Measurements from ENCODE around the gene SLC16A11.

Gene SLC16A11

DNA sequence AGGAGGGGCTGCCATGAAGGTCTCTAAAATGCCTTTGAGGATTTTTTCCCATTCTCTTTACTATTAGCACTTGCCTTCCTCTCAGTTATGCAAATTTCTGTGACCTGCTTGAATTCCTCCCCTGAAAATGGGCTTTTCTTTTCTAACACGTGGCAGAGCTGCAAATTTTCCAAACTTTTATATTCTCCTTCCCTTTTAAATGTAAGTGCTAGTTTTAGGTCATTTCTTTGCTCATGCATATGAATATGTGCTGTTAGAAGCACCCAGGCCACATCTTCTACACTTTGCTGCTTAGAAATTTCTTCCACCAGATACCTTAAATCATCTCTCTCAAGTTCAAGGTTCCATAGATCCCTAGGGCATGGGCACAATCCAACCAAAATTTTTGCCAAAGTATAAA is 24.4 kb upstream of the SLC16A11 start:
- H3K9me3 ChIP-seq (ENCODE audit: low read length), result no peaks in the 10 kb centered on the region
- no peak overlapping the region for H2AFZ ChIP-seq (ENCODE audit: low read length)
- no peak overlapping the region for H3K9ac ChIP-seq (ENCODE audit: low read length)
- H3K36me3 ChIP-seq (ENCODE audit: insufficient read depth, low read length), result no peaks in the 10 kb centered on the region; the same call in 1 of the 2 replicates
- H4K20me1 ChIP-seq (ENCODE audit: insufficient read depth, low read length), result no peaks in the 10 kb centered on the region
- no peaks in the 10 kb centered on the region for H3K4me1 ChIP-seq (ENCODE audit: insufficient read depth, low read length, severe bottlenecking)
- H3F3A ChIP-seq (ENCODE audit: insufficient read depth, low read length), result no peaks in the 10 kb centered on the region
- no peaks in the 10 kb centered on the region for H3K9me2 ChIP-seq (ENCODE audit: low read depth, low read length)
- no peak overlapping the region for H3K27ac ChIP-seq (ENCODE audit: low read depth, low read length, poor library complexity, severe bottlenecking)
- H3K27me3 ChIP-seq (ENCODE audit: insufficient read depth, low read length), result peaks cover 6% of the 10 kb centered on the region; the same call in 1 of the 2 replicates
- no peak overlapping the region for H3K4me2 ChIP-seq (ENCODE audit: low read length)
- no peaks in the 10 kb centered on the region for H3K79me2 ChIP-seq (ENCODE audit: insufficient read depth, low read length)
- TF ChIP-seq EZH2 (IDR thresholded peaks at IDR 0.05; ENCODE audit: borderline replicate concordance, low read length), result no peak
- TF ChIP-seq, protein P1, sequence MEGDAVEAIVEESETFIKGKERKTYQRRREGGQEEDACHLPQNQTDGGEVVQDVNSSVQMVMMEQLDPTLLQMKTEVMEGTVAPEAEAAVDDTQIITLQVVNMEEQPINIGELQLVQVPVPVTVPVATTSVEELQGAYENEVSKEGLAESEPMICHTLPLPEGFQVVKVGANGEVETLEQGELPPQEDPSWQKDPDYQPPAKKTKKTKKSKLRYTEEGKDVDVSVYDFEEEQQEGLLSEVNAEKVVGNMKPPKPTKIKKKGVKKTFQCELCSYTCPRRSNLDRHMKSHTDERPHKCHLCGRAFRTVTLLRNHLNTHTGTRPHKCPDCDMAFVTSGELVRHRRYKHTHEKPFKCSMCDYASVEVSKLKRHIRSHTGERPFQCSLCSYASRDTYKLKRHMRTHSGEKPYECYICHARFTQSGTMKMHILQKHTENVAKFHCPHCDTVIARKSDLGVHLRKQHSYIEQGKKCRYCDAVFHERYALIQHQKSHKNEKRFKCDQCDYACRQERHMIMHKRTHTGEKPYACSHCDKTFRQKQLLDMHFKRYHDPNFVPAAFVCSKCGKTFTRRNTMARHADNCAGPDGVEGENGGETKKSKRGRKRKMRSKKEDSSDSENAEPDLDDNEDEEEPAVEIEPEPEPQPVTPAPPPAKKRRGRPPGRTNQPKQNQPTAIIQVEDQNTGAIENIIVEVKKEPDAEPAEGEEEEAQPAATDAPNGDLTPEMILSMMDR (IDR thresholded peaks at IDR 0.05; ENCODE audit: low read length), result no peak
- H3K4me3 ChIP-seq (ENCODE audit: low read depth, low read length, poor library complexity, severe bottlenecking), result no peak overlapping the region

GRCh38 chr17:7067198-7067597 is 23.3 kb upstream of the SLC16A11 start:
- H4K20me1 ChIP-seq (ENCODE audit: insufficient read depth, low read length), result no peaks in the 10 kb centered on the region

GRCh38 chr17:7064261-7064660 is 20.4 kb upstream of the SLC16A11 start:
- Histone ChIP-seq H3K9me3 (ENCODE audit: low read length) (no peaks in the 10 kb centered on the region), H3K4me3 (ENCODE audit: low read depth, low read length, poor library complexity, severe bottlenecking) (no peak overlapping the region), H3K27ac (ENCODE audit: low read depth, low read length, poor library complexity, severe bottlenecking) (no peak overlapping the region), H3K79me2 (ENCODE audit: insufficient read depth, low read length) (no peaks in the 10 kb centered on the region), H3K36me3 (ENCODE audit: insufficient read depth, low read length) (no peaks in the 10 kb centered on the region; the same call in 1 of the 2 replicates), H3K4me2 (ENCODE audit: low read length) (no peak overlapping the region), H3K9ac (ENCODE audit: low read length) (no peak overlapping the region), H4K20me1 (ENCODE audit: insufficient read depth, low read length) (no peaks in the 10 kb centered on the region), H3K4me1 (ENCODE audit: insufficient read depth, low read length, severe bottlenecking) (no peaks in the 10 kb centered on the region), H3F3A (ENCODE audit: insufficient read depth, low read length) (no peaks in the 10 kb centered on the region), H3K9me2 (ENCODE audit: low read depth, low read length) (no peaks in the 10 kb centered on the region), H3K27me3 (ENCODE audit: insufficient read depth, low read length) (peaks cover 6% of the 10 kb centered on the region; the same call in 1 of the 2 replicates), H2AFZ (ENCODE audit: low read length) (no peak overlapping the region)
- TF ChIP-seq, protein P1 (IDR thresholded peaks at IDR 0.05; ENCODE audit: low read length), result no peak
- no peak for TF ChIP-seq EZH2 (IDR thresholded peaks at IDR 0.05; ENCODE audit: borderline replicate concordance, low read length)

More at GRCh38 chr17:7067198-7067597, 23.3 kb upstream of the SLC16A11 start:
- Histone ChIP-seq H3K4me3 (ENCODE audit: low read depth, low read length, poor library complexity, severe bottlenecking) (no peak overlapping the region), H3K9me3 (ENCODE audit: low read length) (no peaks in the 10 kb centered on the region), H3K27ac (ENCODE audit: low read depth, low read length, poor library complexity, severe bottlenecking) (no peak overlapping the region), H2AFZ (ENCODE audit: low read length) (no peak overlapping the region), H3K9me2 (ENCODE audit: low read depth, low read length) (no peaks in the 10 kb centered on the region), H3K4me1 (ENCODE audit: insufficient read depth, low read length, severe bottlenecking) (no peaks in the 10 kb centered on the region), H3K9ac (ENCODE audit: low read length) (no peak overlapping the region), H3K36me3 (ENCODE audit: insufficient read depth, low read length) (no peaks in the 10 kb centered on the region; the same call in 1 of the 2 replicates), H3F3A (ENCODE audit: insufficient read depth, low read length) (no peaks in the 10 kb centered on the region), H3K79me2 (ENCODE audit: insufficient read depth, low read length) (no peaks in the 10 kb centered on the region), H3K27me3 (ENCODE audit: insufficient read depth, low read length) (peaks cover 6% of the 10 kb centered on the region; the same call in 1 of the 2 replicates), H3K4me2 (ENCODE audit: low read length) (no peak overlapping the region)
- no peak for TF ChIP-seq EZH2 (IDR thresholded peaks at IDR 0.05; ENCODE audit: borderline replicate concordance, low read length)
- TF ChIP-seq, protein P1 (IDR thresholded peaks at IDR 0.05; ENCODE audit: low read length), result no peak
